Motor neuron (in vitro differentiated cells): ENCODE measurements around the gene CHRNB4. TPM values are rescaled to one million over a fixed set of nuclear protein-coding genes. Genes with fewer than 3 reads are reported as not detected.
"Not testable (repeated sequence)": the region's sequence is repeated elsewhere in the genome, so short reads cannot be mapped to it uniquely, and the experiment has no call there.

Experiments
- ATAC-seq, 8 experiments: fragments of 200-7000 bp; cut with Tn5 transposase; replicated peaks in 6 of 8; 2 replicates each; pipeline ENCODE4 v1.8.0; 2021; ENCODE audit warnings: mild to moderate bottlenecking in 8 of 8, moderate library complexity in 8 of 8
- H3K27ac ChIP-seq, 2 donors: fragments of 250-450 bp; sonication (Bioruptor Pico); 2 replicates each; pipeline ENCODE4 v1.9.0; 2021; ENCODE audit warnings: antibody characterized with exemption in 2 of 2, mild to moderate bottlenecking in 2 of 2, moderate library complexity in 1 of 2
- H3K4me1 ChIP-seq, 2 donors: fragments of 250-450 bp; sonication (Bioruptor Pico); replicated peaks in 1 of 2; 2 replicates each; pipeline ENCODE4 v1.6.1; 2021; ENCODE audit warnings: antibody characterized with exemption in 2 of 2, mild to moderate bottlenecking in 2 of 2, moderate library complexity in 1 of 2
- H3K4me3 ChIP-seq, 5 donors: fragments of 250-450 bp; sonication (Bioruptor Pico); 2 replicates each; pipeline ENCODE4 v1.9.0; 2021; ENCODE audit warnings: antibody characterized with exemption in 5 of 5, mild to moderate bottlenecking in 5 of 5, moderate library complexity in 4 of 5
- WGBS, 10 experiments: fragments of 450-650 bp; shearing (Covaris generic); methylation state at CpG; one replicate each; pipeline ENCODE4 v1.0.0; 2022; 5-methylcytosine and 5-hydroxymethylcytosine counted together
- in situ Hi-C, 9 experiments: fragments of 400-800 bp; cut with MboI; loops; one replicate each; pipeline ENCODE4 v1.15.0; 2021; ENCODE audit warnings: low sequenced_read_pairs in 9 of 9, low pct_unique_long_range_greater_than_20kb in 2 of 9; ENCODE audit not compliant: unreplicated experiment in 9 of 9
- total RNA-seq, 8 experiments: library from RNA; unstranded; fragments of 300-600 nt; gene quantifications; 2 replicates each; pipeline versions ENCODE4 v1.2.3 to v1.2.4, GENCODE V29; 2022

The CHRNB4 gene
- total RNA-seq, 8 experiments from 2014 or later: 0.31 to 8.7 (median 3.4) TPM

DNA sequence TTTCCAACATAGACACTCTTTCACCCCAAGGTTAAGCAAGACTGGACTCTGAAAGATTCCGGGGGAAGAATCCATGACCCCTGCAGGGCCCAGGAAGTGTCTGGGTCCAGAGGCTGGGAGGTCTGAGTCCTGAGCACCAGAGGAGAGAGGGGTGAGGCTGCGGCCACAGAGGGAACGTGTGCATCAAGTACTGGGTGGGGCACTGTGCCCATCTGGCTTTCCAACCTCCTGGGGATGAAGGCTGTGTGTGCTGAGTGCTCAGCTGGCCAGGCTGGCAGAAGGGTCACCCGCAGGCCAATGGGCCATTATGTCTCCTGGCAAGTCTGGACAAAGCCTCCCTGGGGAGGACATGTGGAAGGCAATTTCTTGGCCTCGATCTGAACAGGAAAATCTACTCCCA is 23.5 kb downstream of the CHRNB4 start:
- Histone ChIP-seq H3K27ac (no peak overlapping the region), H3K4me3 (no peak overlapping the region), H3K4me1 (peaks cover 3 to 7% of the 10 kb centered on the region in 2 donors)
- WGBS, 10 experiments: 17 to 90% (median 60%) methylated on average over 1 to 2 of the region's 5 CpGs; no CpG with 5 or more reads in 5 of the 10 experiments
- in situ Hi-C loops: loop anchor here in 6 of 9 experiments (5.0 to 25.0 kb wide), 3 partner anchors 90 to 97 kb away; no protein-coding TSS in a partner anchor
- peak in 1 of 8 experiments; percentile 10 for ATAC-seq

DNA sequence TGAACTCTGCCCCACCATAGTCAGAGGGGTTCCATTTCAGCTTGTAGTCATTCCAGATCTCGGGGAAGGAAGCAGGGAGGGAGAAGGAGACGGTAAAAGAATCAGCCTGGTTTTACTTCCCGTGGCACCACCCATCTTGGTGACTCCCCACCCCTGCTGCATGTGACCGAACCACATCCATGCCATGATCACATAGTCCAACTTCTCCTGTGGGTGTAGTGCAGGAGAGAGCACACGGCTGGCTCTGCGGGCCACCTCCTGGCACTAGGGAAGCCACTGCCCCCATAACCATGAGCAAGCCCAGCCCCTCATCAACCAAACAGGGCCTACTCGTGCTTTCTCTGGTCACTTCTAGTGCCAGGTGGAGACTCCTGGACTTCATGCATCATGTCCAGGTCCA is 23.9 kb downstream of the CHRNB4 start:
- H3K4me1 ChIP-seq: peaks cover 3 to 7% of the 10 kb centered on the region in 2 donors
- no peak overlapping the region for H3K4me3 ChIP-seq
- in situ Hi-C loops: loop anchor here in 6 of 9 experiments (5.0 to 25.0 kb wide), 3 partner anchors 90 to 98 kb away; no protein-coding TSS in a partner anchor
- no peak overlapping the region for H3K27ac ChIP-seq
- ATAC-seq: peak in 1 of 8 experiments; percentile 15
- 40 to 100% methylated on average over 1 of the region's 7 CpGs; no CpG with 5 or more reads in 8 of the 10 experiments for WGBS, 10 experiments

DNA sequence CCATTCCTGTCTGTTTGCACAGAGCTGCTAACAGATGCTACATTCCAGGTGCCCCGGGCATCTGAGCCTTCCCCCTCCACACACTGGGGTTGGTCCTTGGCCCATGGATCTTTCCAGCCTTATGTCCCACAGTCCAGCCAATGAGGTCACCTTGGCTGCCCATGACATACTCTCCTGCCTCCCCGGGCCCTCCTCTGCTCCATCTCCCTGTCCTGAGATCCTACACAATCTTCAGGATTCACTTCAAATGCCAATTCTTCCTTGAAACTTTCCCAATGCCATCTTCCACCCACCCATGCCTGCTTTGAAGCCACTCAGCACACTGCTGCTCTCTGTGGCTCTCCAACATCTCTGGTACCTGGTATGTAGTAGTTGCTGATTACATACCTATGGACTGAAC is 24.5 kb downstream of the CHRNB4 start:
- Histone ChIP-seq H3K4me1 (peaks cover 3 to 7% of the 10 kb centered on the region in 2 donors), H3K4me3 (no peak overlapping the region), H3K27ac (no peak overlapping the region)
- in situ Hi-C loops: loop anchor here in 6 of 9 experiments (5.0 to 25.0 kb wide), 3 partner anchors 91 to 98 kb away; no protein-coding TSS in a partner anchor
- 60 to 100% (median 90%) methylated on average over 1 to 2 of the region's 2 CpGs; no CpG with 5 or more reads in 6 of the 10 experiments for WGBS, 10 experiments
- no peak for ATAC-seq

DNA sequence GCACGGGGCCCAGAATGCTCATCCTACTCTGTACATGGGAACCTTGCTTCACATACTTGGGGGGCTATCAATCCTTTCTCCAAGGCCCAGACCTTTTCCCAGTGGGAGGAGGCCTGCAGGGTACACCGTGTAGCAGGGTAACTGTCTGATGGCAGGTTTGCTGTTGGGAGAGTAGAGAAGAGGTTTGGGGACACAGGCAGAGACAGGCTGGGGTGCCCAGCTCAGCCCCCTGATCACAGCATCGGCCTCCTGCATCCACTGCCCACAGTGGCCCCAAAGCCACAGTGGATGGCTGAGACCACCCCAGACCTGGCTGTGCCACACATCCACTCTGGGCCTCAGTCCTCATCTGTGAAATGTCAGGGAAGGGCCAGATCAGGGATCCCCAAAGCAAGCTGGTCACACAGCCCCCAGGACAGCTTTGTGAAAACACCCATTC is 25.8 kb downstream of the CHRNB4 start:
- ATAC-seq: no peak
- in situ Hi-C loops: loop anchor here in 6 of 9 experiments (5.0 to 25.0 kb wide), 3 partner anchors 92 to 100 kb away; no protein-coding TSS in a partner anchor
- WGBS, 10 experiments: 40 to 100% (median 72%) methylated on average over 1 of the region's 3 CpGs; no CpG with 5 or more reads in 6 of the 10 experiments

DNA sequence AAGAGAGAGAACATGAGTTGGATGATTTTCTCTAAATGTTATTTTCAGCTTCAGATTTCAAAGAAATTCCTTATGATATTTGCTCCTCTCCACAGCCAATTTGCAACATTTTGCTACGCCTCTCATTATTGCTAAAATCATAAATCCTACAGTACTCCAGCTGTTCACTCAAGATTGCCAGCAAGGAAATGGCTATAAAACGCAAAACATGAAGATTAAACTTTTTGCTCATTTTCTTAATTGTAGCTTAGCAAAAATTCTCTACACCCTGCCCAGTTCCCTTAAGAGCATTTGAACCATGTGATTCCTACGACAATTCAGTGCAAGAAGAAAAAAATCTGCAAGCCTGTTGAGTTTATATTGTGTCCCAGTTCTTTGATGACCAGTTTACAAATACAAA is 27.0 kb downstream of the CHRNB4 start:
- 0 to 100% (median 75%) methylated on average over 1 to 3 of the region's 3 CpGs; no CpG with 5 or more reads in 1 of the 10 experiments for WGBS, 10 experiments
- ATAC-seq: no peak
- in situ Hi-C loops: loop anchor here in 4 of 9 experiments (10.0 to 25.0 kb wide), 2 partner anchors 98 to 101 kb away; no protein-coding TSS in a partner anchor
- Histone ChIP-seq H3K27ac (no peak overlapping the region), H3K4me3 (no peak overlapping the region), H3K4me1 (peaks cover 0 to 3% of the 10 kb centered on the region in 2 donors)

More for the DNA sequence above, 25.8 kb downstream of the CHRNB4 start:
- peaks cover 0 to 7% of the 10 kb centered on the region in 2 donors for H3K4me1 ChIP-seq
- no peak overlapping the region for H3K4me3 ChIP-seq
- no peak overlapping the region for H3K27ac ChIP-seq

DNA sequence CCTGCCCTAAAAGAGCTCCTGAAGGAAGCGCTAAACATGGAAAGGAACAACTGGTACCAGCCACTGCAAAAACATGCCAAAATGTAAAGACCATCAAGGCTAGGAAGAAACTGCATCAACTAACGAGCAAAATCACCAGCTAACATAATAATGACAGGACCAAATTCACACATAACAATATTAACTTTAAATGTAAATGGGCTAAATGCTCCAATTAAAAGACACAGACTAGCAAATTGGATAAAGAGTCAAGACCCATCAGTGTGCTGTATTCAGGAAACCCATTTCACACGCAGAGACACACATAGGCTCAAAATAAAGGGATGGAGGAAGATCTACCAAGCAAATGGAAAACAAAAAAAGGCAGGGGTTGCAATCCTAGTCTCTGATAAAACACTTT is 31.5 kb downstream of the CHRNB4 start:
- not testable (repeated sequence) for ATAC-seq
- in situ Hi-C loops: loop anchor here in 3 of 9 experiments (25.0 kb wide), 1 partner anchor 103 kb away; no protein-coding TSS in a partner anchor
- no CpG with 5 or more reads among the region's 3 CpGs for WGBS, 10 experiments

DNA sequence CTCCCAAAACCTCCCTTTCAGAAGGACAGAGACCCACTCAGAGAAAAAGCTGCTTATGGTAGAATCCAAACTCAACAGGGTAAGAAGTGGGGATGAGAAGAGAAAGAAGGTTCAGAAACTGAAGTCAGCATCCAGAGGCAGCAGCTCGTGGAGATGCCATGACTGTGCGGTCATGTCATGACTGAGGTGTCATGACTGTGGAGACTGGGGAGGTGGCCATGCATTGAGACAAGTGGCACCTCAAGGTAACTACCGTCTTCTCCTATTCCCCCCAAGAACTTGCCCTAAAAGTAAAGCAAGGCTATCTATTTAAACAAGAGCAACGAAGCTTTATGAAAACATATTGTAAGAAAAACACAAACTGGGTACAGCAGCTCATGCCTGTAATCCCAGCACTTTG is 35.3 kb downstream of the CHRNB4 start:
- in situ Hi-C loops: loop anchor here in 3 of 9 experiments (25.0 kb wide), 1 partner anchor 107 kb away; no protein-coding TSS in a partner anchor
- WGBS, 10 experiments: 20 to 100% (median 80%) methylated on average over 1 to 2 of the region's 4 CpGs; no CpG with 5 or more reads in 5 of the 10 experiments
- no peak overlapping the region for H3K27ac ChIP-seq
- ATAC-seq: no peak
- H3K4me3 ChIP-seq: no peak overlapping the region
- H3K4me1 ChIP-seq: no peaks in the 10 kb centered on the region

More for the DNA sequence above, 31.5 kb downstream of the CHRNB4 start:
- H3K4me1 ChIP-seq, H3K27ac ChIP-seq, H3K4me3 ChIP-seq: not testable (repeated sequence)

DNA sequence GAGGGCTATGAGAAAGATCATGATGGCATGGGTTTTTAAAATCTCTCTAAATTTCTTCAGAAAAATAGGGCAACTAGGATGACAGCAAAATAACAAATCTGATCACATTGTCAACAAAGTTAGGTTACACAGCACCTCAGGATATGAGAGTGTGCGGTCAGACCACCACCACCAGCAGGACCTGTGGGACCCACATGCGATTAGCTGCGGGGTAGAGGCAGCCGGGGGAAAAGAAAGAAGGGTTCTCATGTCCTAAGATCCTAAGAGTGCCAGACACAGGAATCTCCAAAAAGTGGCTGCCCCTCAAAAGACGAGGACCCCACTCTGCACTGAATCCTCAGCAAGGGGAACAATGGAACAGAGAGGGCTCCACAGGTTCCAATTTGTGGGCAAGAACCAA is 35.8 kb downstream of the CHRNB4 start:
- 67 to 100% (median 100%) methylated on average over 1 to 3 of the region's 5 CpGs; no CpG with 5 or more reads in 5 of the 10 experiments for WGBS, 10 experiments
- no peak for ATAC-seq
- Histone ChIP-seq H3K4me3 (no peak overlapping the region), H3K27ac (no peak overlapping the region), H3K4me1 (no peaks in the 10 kb centered on the region)
- in situ Hi-C loops: loop anchor here in 3 of 9 experiments (25.0 kb wide), 1 partner anchor 107 kb away; no protein-coding TSS in a partner anchor

DNA sequence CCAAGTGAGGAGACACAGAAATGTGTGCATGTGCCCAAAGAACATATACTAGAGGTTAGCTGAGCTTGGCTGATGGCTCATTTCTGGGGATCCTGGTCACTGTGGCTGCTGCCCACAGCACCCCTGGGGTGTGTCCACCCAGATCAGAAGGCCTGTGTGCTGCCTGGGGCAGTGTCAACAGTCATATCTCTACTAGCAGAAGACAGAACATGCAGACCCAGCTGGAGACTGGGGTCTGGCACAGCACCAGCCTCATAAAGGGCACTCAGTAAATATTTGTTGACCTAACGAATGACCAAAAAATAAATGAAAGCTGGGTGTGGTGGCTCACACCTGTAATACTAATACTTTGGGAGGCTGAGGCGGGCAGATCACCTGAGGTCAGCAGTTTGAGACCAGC is 36.6 kb downstream of the CHRNB4 start:
- in situ Hi-C loops: loop anchor here in 3 of 9 experiments (25.0 kb wide), 1 partner anchor 108 kb away; no protein-coding TSS in a partner anchor
- no peak overlapping the region for H3K4me3 ChIP-seq
- H3K4me1 ChIP-seq: no peaks in the 10 kb centered on the region
- no peak overlapping the region for H3K27ac ChIP-seq
- no peak for ATAC-seq
- 20 to 100% (median 100%) methylated on average over 1 to 2 of the region's 2 CpGs; no CpG with 5 or more reads in 7 of the 10 experiments for WGBS, 10 experiments

DNA sequence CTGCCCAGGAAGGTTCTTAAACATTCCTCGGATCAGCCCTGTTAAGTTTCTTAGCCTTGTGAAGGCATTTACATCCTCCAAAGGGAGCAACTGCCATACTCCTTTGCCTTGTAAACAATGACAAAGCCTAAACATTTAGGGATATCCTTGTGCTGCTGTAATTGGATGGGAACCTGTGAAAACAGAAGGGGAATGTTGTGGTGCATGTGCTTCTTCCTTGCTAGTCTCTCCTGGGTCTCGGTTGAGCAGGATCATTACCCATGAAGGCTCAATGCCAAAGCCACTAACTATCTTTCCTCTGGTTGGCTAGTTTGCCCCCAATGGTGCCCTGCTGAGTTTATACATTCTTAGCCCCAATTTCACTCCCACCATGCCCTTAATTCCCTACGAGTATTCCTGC is 37.5 kb downstream of the CHRNB4 start:
- in situ Hi-C loops: loop anchor here in 3 of 9 experiments (25.0 kb wide), 1 partner anchor 109 kb away; no protein-coding TSS in a partner anchor
- Histone ChIP-seq H3K4me1 (no peaks in the 10 kb centered on the region), H3K4me3 (no peak overlapping the region), H3K27ac (no peak overlapping the region)
- 20 to 100% (median 80%) methylated on average over 1 to 3 of the region's 3 CpGs; no CpG with 5 or more reads in 3 of the 10 experiments for WGBS, 10 experiments
- no peak for ATAC-seq

DNA sequence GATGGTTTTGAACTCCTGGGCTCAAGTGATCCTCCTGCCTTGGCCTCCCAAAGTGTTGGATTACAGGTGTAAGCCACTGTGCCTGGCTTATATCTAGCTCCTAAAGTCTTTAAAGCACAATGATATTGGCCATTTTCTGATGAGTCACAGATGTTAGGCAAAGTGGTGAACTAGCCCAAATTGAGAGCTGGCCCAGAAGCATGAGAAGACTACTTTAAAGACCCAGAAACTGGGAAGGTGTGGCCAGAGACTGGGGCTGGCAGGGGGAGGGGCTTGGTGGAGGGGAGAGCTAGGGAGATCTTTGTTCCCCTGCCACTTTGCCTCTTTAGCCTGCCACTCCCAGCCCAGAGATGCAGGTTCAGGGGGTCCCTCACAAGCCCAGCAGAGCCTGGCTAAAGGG is 41.8 kb downstream of the CHRNB4 start:
- H3K27ac ChIP-seq: no peak overlapping the region
- in situ Hi-C loops: no loop called here
- H3K4me3 ChIP-seq: no peak overlapping the region
- H3K4me1 ChIP-seq: no peaks in the 10 kb centered on the region
- ATAC-seq: no peak

DNA sequence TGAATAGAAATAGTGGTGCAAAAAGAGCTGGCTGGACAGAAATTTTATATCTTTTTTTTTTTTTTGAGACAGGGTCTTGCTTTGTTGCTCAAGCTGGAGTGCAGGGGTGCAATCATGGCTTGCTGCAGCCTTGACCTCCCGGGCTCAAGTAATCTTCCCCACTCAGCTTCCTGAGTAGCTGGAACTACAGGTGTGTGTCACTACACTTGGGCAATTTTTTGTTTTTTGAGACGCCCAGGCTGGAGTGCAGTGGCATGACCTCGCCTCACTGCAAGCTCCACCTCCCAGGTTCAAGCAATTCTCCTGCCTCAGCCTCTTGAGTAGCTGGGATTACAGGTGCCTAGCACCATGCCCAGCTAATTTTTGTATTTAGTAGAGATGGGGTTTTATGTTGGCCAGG is 42.7 kb downstream of the CHRNB4 start:
- in situ Hi-C loops: no loop called here
- 40 to 100% (median 90%) methylated on average over 1 of the region's 3 CpGs; no CpG with 5 or more reads in 6 of the 10 experiments for WGBS, 10 experiments
- no peaks in the 10 kb centered on the region for H3K4me1 ChIP-seq
- H3K4me3 ChIP-seq: no peak overlapping the region
- H3K27ac ChIP-seq: no peak overlapping the region
- ATAC-seq: no peak

DNA sequence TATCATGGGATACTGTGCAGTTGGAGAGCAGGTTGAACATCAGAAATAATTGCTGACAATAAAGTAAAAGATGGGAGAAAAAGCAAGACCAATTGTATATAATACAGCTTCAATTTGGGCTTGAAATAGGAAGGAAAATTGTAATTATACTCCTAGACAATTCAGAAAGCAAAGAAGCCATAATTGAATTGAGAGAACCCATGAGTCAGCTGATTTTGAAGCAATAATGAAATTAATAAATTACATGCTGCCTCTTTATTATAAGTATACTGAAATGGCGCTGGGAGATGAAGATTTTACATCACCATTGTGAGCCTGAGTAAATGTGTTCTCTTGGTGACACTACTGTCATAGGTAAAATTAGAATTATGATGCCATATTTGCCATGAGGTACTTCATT is 43.4 kb downstream of the CHRNB4 start:
- no peak for ATAC-seq

More for the DNA sequence above, 43.4 kb downstream of the CHRNB4 start:
- in situ Hi-C loops: no loop called here
- Histone ChIP-seq H3K27ac (no peak overlapping the region), H3K4me3 (no peak overlapping the region), H3K4me1 (no peaks in the 10 kb centered on the region)
- 50 to 100% (median 83%) methylated on average over 1 of the region's 1 CpG; no CpG with 5 or more reads in 5 of the 10 experiments for WGBS, 10 experiments
